B cell (primary cell): ENCODE measurements around the gene PHIP. TPM values are rescaled to one million over a fixed set of nuclear protein-coding genes. Genes with fewer than 3 reads are reported as not detected.

ENCODE experiments used
- ATAC-seq: fragments of 200-7000 bp; cut with Tn5 transposase; one replicate; pipeline ENCODE4 v1.10.0; 2021; ENCODE audit warnings: low read depth, mild to moderate bottlenecking, moderate number of reproducible peaks, moderate library complexity
- CTCF ChIA-PET: fragments of 350-600 bp; sonication (Branson Sonifier 250); formaldehyde crosslinking; loops from one replicate; lab custom pipeline; 2021; ENCODE audit warnings: antibody characterized with exemption, inconsistent platforms; lab: Charles Lee
- POLR2A ChIA-PET: fragments of 350-600 bp; sonication (Branson Sonifier 250); formaldehyde crosslinking; loops from one replicate; lab custom pipeline; 2021; ENCODE audit warnings: antibody characterized with exemption; lab: Charles Lee
- DNase-seq: peaks from one replicate; pipeline ENCODE4 v3.0.0; 2013
- H2AFZ ChIP-seq: 2 replicates; pipeline ENCODE4 v1.6.1; 2012; ENCODE audit warnings: mild to moderate bottlenecking, low read depth, low read length; ENCODE audit not compliant: insufficient read depth, poor library complexity, severe bottlenecking
- H3K27ac ChIP-seq, 2 donors: 1 replicate in 1 of 2; 2 replicates in 1 of 2; pipeline ENCODE4 v1.5.1; 2012 to 2013; ENCODE audit warnings: low read length in 2 of 2, mild to moderate bottlenecking in 2 of 2, moderate library complexity in 1 of 2
- H3K27me3 ChIP-seq, 4 experiments: fragments of 200-600 bp in 1 of 4; sonication (generic) in 1 of 4; replicated peaks in 1 of 4; 1 replicate in 2 of 4; 2 replicates in 2 of 4; pipeline versions ENCODE4 v1.6.1 to v1.7.0; 2013 to 2016; ENCODE audit warnings: low read length in 3 of 4, mild to moderate bottlenecking in 2 of 4, mixed read lengths in 1 of 4, moderate library complexity in 1 of 4; ENCODE audit not compliant: insufficient read depth in 4 of 4, control insufficient read depth in 3 of 4; ENCODE audit errors: control extremely low read depth in 1 of 4
- H3K36me3 ChIP-seq, 2 experiments: replicated peaks in 1 of 2; 1 replicate in 1 of 2; 2 replicates in 1 of 2; pipeline versions ENCODE4 v1.6.1 to v1.7.1; 2013; ENCODE audit warnings: low read length in 1 of 2; ENCODE audit not compliant: insufficient read depth in 2 of 2, control insufficient read depth in 1 of 2; ENCODE audit errors: control extremely low read depth in 1 of 2, extremely low read depth in 1 of 2
- H3K4me1 ChIP-seq, 2 donors: fragments of 200-600 bp in 1 of 2; sonication (generic) in 1 of 2; 1 replicate in 1 of 2; 2 replicates in 1 of 2; pipeline versions ENCODE4 v1.5.1 to v1.6.1; 2013 to 2017; ENCODE audit warnings: low read length in 2 of 2; ENCODE audit not compliant: control insufficient read depth in 2 of 2, insufficient read depth in 2 of 2
- H3K4me2 ChIP-seq: replicated peaks from 2 replicates; pipeline ENCODE3; 2012; ENCODE audit warnings: mild to moderate bottlenecking, low read depth, low read length; ENCODE audit not compliant: poor library complexity, severe bottlenecking
- H3K4me3 ChIP-seq, 5 experiments: fragments of 200-600 bp in 1 of 5; sonication (generic) in 1 of 5; 1 replicate in 3 of 5; 2 replicates in 2 of 5; pipeline versions ENCODE4 v1.5.1 to v1.7.0; 2011 to 2016; ENCODE audit warnings: low read length in 4 of 5, mild to moderate bottlenecking in 4 of 5, low read depth in 2 of 5, control low read depth in 1 of 5, moderate library complexity in 1 of 5; ENCODE audit not compliant: insufficient read depth in 1 of 5; ENCODE audit errors: control extremely low read depth in 1 of 5, extremely low read depth in 1 of 5
- H3K79me2 ChIP-seq: fragments of 200-600 bp; sonication (generic); one replicate; pipeline ENCODE4 v1.6.0; 2016; ENCODE audit warnings: low read length; ENCODE audit not compliant: control insufficient read depth, insufficient read depth
- H3K9ac ChIP-seq: fragments of 200-600 bp; sonication (generic); 2 replicates; pipeline ENCODE4 v1.6.1; 2017; ENCODE audit warnings: mild to moderate bottlenecking, low read length, moderate library complexity
- H3K9me3 ChIP-seq, 3 donors: one replicate each; pipeline versions ENCODE4 v1.6.1 to v1.7.1; 2013; ENCODE audit warnings: low read length in 2 of 3; ENCODE audit not compliant: control insufficient read depth in 2 of 3, insufficient read depth in 1 of 3; ENCODE audit errors: control extremely low read depth in 1 of 3
- H4K20me1 ChIP-seq: 2 replicates; pipeline ENCODE4 v1.6.0; 2012; ENCODE audit warnings: mild to moderate bottlenecking, low read length; ENCODE audit not compliant: insufficient read depth, control insufficient read depth, poor library complexity, severe bottlenecking
- H3K27ac Mint-ChIP-seq: one replicate; pipeline ENCODE4 v1.8.0; 2021; ENCODE audit warnings: mixed read lengths
- H3K27me3 Mint-ChIP-seq: one replicate; pipeline ENCODE4 v1.8.0; 2021; ENCODE audit warnings: mixed read lengths
- H3K4me1 Mint-ChIP-seq: one replicate; pipeline ENCODE4 v1.8.0; 2021; ENCODE audit warnings: mixed read lengths
- H3K4me3 Mint-ChIP-seq: one replicate; pipeline ENCODE4 v1.8.0; 2021; ENCODE audit warnings: mixed read lengths
- H3K9me3 Mint-ChIP-seq: one replicate; pipeline ENCODE4 v1.8.0; 2022; ENCODE audit warnings: mixed read lengths; ENCODE audit not compliant: insufficient read depth
- EZH2 ChIP-seq: IDR thresholded peaks from 2 replicates; pipeline ENCODE4 v1.6.1; 2012; ENCODE audit warnings: borderline replicate concordance, low read depth, mild to moderate bottlenecking, moderate library complexity, low read length; ENCODE audit not compliant: insufficient read depth, poor library complexity, severe bottlenecking
- WGBS: methylation state at CpG from one replicate; pipeline ENCODE4 v1.1.5; 2013; ENCODE audit warnings: missing lambda C conversion rate; ENCODE audit not compliant: insufficient coverage; 5-methylcytosine and 5-hydroxymethylcytosine counted together
- intact Hi-C: fragments of 100-400 bp; cut with micrococcal nuclease; formaldehyde crosslinking; loops from one replicate; pipeline ENCODE4 v1.10.0; 2022
- polyA plus RNA-seq: library from polyadenylated mRNA; depleted of rRNA; stranded (reverse); fragments of >200 nt; gene quantifications from 2 replicates; pipeline ENCODE4 v1.2.3, GENCODE V29; 2012
- total RNA-seq, 2 donors: library from RNA; stranded (reverse); fragments of 120-200 nt in 1 of 2; gene quantifications; 1 replicate in 1 of 2; 2 replicates in 1 of 2; pipeline versions ENCODE4 v1.2.3 to v1.2.4, GENCODE V29; 2013 to 2022
- TF ChIP-seq, protein P1 (sequence below): fragments of 200-600 bp; IDR thresholded peaks from one replicate; pipeline ENCODE4 v1.8.0; 2022; ENCODE audit warnings: antibody characterized with exemption, mild to moderate bottlenecking

Gene PHIP
- total and polyA plus RNA-seq, 2 donors (not counting 1 experiment from before 2014, with no cell fraction given) = 7.4 to 52.7 TPM

DNA sequence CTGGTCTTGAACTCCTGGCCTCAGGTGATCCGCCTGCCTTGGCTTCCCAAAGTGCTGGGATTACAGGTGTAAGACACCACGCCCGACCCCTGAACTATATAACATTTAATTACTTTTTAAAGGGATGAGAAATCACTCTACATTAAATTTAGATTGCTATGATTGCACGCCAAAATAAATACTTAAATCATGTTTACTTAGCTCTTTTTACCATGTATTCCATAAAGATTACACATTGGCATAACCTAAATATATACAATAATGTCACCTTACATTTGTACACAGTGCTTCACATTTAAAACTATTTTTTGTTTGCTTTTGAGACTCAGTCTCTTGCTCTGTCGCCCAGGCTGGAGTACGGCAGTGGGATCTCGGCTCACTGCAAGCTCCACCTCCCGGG, 124.3 kb downstream of the PHIP start:
- POLR2A ChIA-PET = no interaction called here
- no peak overlapping the region for H3K4me3 ChIP-seq
- H3K9me3 Mint-ChIP-seq = peaks cover 11% of the 10 kb centered on the region
- no peak for TF ChIP-seq EZH2
- TF ChIP-seq, protein P1, sequence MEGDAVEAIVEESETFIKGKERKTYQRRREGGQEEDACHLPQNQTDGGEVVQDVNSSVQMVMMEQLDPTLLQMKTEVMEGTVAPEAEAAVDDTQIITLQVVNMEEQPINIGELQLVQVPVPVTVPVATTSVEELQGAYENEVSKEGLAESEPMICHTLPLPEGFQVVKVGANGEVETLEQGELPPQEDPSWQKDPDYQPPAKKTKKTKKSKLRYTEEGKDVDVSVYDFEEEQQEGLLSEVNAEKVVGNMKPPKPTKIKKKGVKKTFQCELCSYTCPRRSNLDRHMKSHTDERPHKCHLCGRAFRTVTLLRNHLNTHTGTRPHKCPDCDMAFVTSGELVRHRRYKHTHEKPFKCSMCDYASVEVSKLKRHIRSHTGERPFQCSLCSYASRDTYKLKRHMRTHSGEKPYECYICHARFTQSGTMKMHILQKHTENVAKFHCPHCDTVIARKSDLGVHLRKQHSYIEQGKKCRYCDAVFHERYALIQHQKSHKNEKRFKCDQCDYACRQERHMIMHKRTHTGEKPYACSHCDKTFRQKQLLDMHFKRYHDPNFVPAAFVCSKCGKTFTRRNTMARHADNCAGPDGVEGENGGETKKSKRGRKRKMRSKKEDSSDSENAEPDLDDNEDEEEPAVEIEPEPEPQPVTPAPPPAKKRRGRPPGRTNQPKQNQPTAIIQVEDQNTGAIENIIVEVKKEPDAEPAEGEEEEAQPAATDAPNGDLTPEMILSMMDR = no peak
- H3K9ac ChIP-seq = no peak overlapping the region
- no peaks in the 10 kb centered on the region for H3K4me1 Mint-ChIP-seq
- H3K79me2 ChIP-seq = no peaks in the 10 kb centered on the region
- H3K27me3 ChIP-seq = no peaks in the 10 kb centered on the region
- H3K4me1 ChIP-seq = no peaks in the 10 kb centered on the region
- no peak overlapping the region for H3K27ac ChIP-seq
- intact Hi-C loops = no loop called here
- DNase-seq (no peak), ATAC-seq (no peak)
- no peak overlapping the region for H3K4me2 ChIP-seq
- WGBS = 100% methylated on average over 5 of the region's 8 CpGs
- peaks cover 19 to 84% of the 10 kb centered on the region in 2 experiments for H3K36me3 ChIP-seq
- no peaks in the 10 kb centered on the region for H4K20me1 ChIP-seq
- H3K27me3 Mint-ChIP-seq = no peaks in the 10 kb centered on the region
- H3K4me3 Mint-ChIP-seq = no peak overlapping the region
- H3K9me3 ChIP-seq = peaks cover 1 to 7% (median 7%) of the 10 kb centered on the region in 3 donors
- H2AFZ ChIP-seq = no peak overlapping the region
- no peak overlapping the region for H3K27ac Mint-ChIP-seq
- CTCF ChIA-PET = no interaction called here

DNA sequence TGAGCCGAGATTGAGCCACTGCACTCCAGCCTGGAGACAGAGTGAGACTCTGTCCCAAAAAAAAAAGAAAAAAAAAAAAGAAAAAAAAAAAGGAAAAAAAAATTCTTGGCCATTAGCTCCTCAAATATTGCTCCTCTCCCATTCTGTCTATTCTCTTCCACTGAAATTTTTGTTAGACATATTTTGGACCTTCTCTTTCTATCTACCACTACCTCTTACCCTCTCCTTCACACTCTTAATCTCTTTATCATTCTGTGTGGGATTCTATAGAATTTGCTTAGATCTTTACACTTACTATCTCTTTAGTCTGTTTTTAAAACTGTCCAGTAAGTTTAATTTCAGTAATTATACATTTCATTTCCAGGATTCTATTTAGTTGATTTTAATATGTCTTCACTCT, 125.7 kb downstream of the PHIP start:
- ChIA-PET POLR2A (interaction anchor here (0.7 kb wide), 1 partner anchor 63 kb away, joined by 4 read pairs; no protein-coding TSS in a partner anchor), CTCF (no interaction called here)
- Histone ChIP-seq H3K4me2 (no peak overlapping the region), H3K36me3 (peaks cover 15 to 87% of the 10 kb centered on the region in 2 experiments), H3K27me3 (no peaks in the 10 kb centered on the region), H2AFZ (no peak overlapping the region), H3K4me1 (no peaks in the 10 kb centered on the region), H3K9me3 (peaks cover 1 to 10% (median 9%) of the 10 kb centered on the region in 3 donors), H3K27ac (no peak overlapping the region), H4K20me1 (no peaks in the 10 kb centered on the region), H3K4me3 (no peak overlapping the region), H3K9ac (no peak overlapping the region), H3K79me2 (no peaks in the 10 kb centered on the region)
- H3K9me3 Mint-ChIP-seq = peaks cover 12% of the 10 kb centered on the region
- H3K27ac Mint-ChIP-seq = no peak overlapping the region
- WGBS = no CpG with 5 or more reads among the region's 1 CpG
- ATAC-seq (no peak), DNase-seq (no peak)
- no peaks in the 10 kb centered on the region for H3K4me1 Mint-ChIP-seq
- H3K4me3 Mint-ChIP-seq = no peak overlapping the region
- TF ChIP-seq, protein P1 = no peak
- intact Hi-C loops = no loop called here
- H3K27me3 Mint-ChIP-seq = no peaks in the 10 kb centered on the region
